Kidney epithelial cell (primary cell): Measurements from ENCODE around the gene CHRM5. TPM values are rescaled to one million over a fixed set of nuclear protein-coding genes. Genes with fewer than 3 reads are reported as not detected.
"Not testable (repeated sequence)": the region's sequence is repeated elsewhere in the genome, so short reads cannot be mapped to it uniquely, and the experiment has no call there.

Experiments used
- DNase-seq: peaks from one replicate; pipeline ENCODE4 v3.0.0-alpha.2; 2010; ENCODE audit warnings: low read depth
- H3K27me3 ChIP-seq: 2 replicates; pipeline ENCODE4 v1.6.0; 2011; ENCODE audit warnings: low read length; ENCODE audit not compliant: control insufficient read depth, insufficient read depth
- H3K36me3 ChIP-seq: 2 replicates; pipeline ENCODE4 v1.5.1; 2011; ENCODE audit warnings: low read length; ENCODE audit not compliant: control insufficient read depth, insufficient read depth
- H3K4me3 ChIP-seq: 2 replicates; pipeline ENCODE4 v1.5.1; 2011; ENCODE audit warnings: low read depth, mild to moderate bottlenecking, control low read depth, low read length
- CTCF ChIP-seq: IDR thresholded peaks from 2 replicates; pipeline ENCODE4 v1.5.1; 2011; ENCODE audit warnings: mild to moderate bottlenecking, moderate library complexity, low read length, control low read depth, inconsistent platforms; ENCODE audit not compliant: insufficient read depth, poor library complexity, severe bottlenecking
- total RNA-seq: library from RNA; depleted of rRNA; stranded (reverse); fragments of >200 nt; gene quantifications from 2 replicates; pipeline ENCODE4 v1.2.3, GENCODE V29; 2015

Gene CHRM5
- total RNA-seq, 1 donor from 2014 or later = not detected

GRCh38 chr15:34046471-34047145 is 78.3 kb downstream of the CHRM5 start:
- Histone ChIP-seq H3K27me3 (no peaks in the 10 kb centered on the region), H3K4me3 (no peak overlapping the region), H3K36me3 (no peaks in the 10 kb centered on the region)
- DNase-seq = no peak
- TF ChIP-seq CTCF = no peak

- DNase-seq = no peak
- no peak for TF ChIP-seq CTCF
- Histone ChIP-seq H3K27me3 (no peaks in the 10 kb centered on the region), H3K4me3 (no peak overlapping the region), H3K36me3 (no peaks in the 10 kb centered on the region)
These were observed 79.8 kb downstream of the CHRM5 start for GRCh38 chr15:34047893-34048775.

GRCh38 chr15:34049112-34049511 is 80.8 kb downstream of the CHRM5 start:
- Histone ChIP-seq H3K27me3 (no peaks in the 10 kb centered on the region), H3K36me3 (no peaks in the 10 kb centered on the region), H3K4me3 (no peak overlapping the region)
- TF ChIP-seq CTCF = no peak
- DNase-seq = peak; percentile 74

- not testable (repeated sequence) for H3K36me3 ChIP-seq, DNase-seq, H3K27me3 ChIP-seq, H3K4me3 ChIP-seq
These were observed 82.1 kb downstream of the CHRM5 start for GRCh38 chr15:34050385-34050784.

GRCh38 chr15:34054081-34054707 is 85.9 kb downstream of the CHRM5 start:
- TF ChIP-seq CTCF = no peak
- no peaks in the 10 kb centered on the region for H3K36me3 ChIP-seq
- no peaks in the 10 kb centered on the region for H3K27me3 ChIP-seq
- DNase-seq = no peak
- no peak overlapping the region for H3K4me3 ChIP-seq
